Stimulated activated CD4-positive, alpha-beta T cell treated with anti-CD3 and anti-CD28 coated beads, Interleukin-2, amount 100 ng/mL, for 48 hours (primary cell): Measurements from ENCODE around the gene TRAK1.

ENCODE experiments used
- DNase-seq, 2 donors: peaks; one replicate each; pipeline ENCODE4 v3.0.0-alpha.2; 2020

The TRAK1 gene

DNA sequence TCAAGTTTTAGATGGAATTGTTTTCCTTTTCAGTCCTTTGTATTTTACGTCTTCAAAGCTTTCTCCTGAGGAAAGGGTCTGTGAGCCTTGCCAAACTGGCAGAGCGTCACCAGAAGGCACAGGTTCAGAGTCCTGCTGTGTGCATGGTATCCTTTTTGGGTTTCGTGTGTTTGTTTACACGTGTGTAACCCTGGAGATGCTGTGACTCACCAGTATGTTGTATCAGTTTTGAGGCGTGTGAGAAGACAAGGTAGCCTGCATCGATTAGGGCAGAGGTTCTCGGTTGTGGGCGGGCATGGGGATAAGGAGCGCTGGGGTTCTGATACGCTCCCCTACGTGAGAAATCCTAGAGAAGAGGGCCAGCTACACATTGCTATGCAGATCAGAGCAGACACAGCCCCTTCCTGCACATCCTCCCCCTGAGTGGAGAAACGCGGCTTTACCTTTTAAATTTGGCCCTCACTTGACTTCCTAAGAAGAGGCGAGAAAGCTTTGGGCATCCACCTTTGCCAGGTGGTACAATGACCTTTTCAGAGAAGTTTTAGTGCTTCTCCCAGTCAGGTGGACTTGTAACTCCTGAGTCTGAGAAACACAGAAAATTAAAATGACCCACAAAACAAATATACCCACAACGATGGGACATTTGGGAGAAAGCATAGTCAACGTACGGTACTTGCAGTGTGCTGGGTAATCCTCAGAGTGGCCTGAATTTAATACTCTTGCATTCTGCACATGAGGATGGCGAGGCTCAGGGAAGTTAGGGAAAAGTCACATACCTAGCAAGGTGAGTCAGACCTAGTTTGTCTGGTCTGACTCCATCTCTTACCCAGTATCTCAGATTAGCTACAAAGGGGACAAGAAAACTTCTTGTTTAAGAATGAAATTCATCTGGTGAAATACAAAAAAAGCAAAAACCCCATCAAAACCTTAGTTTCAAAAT lies 38.1 kb downstream of the TRAK1 start:
- no peak for DNase-seq

- no peak for DNase-seq
Observed at GRCh38 chr3:42130007-42130328, 38.8 kb downstream of the TRAK1 start.

GRCh38 chr3:42130329-42131070 lies 39.3 kb downstream of the TRAK1 start:
- DNase-seq: no peak

GRCh38 chr3:42133500-42134298 lies 42.5 kb downstream of the TRAK1 start:
- DNase-seq: no peak

GRCh38 chr3:42134867-42135464 lies 43.8 kb downstream of the TRAK1 start:
- no peak for DNase-seq

DNA sequence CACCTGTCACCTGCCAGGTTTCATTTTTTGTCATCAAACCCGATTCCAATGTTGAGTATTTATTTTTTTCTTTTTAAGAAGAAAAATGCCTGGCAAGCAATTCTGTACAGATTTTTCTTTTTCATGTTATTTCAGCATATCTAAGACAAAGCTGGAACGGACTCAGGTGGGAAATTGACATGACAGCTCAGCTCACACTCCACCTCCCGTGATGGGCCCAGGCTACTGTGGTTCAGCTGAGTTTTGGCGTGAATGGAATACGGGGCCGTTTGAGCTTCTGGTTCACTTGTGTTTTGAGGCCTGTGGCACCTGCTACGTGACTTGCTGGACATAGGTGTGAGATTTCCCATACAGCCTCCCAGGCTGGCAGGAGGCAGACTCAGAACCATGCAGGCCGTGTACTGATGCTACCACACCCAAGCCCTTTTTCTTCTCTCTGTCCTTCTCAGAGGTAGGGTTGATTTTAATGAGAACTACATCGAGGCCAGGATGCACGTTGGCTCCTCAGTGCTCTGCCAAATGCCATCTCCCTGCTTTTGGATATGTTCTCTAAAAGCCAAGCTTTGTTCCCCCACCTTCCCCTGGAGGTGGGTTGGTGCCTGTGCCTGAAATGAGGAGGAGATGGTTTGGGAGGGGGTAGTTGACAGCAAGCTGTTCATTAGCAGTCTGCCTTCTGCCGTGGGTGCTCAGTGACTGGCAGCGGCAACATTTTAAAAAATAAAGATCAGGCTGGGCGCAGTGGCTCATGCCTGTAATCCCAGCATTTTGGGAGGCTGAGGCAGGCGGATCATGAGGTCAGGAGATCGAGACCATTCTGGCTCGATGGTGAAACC lies 48.7 kb downstream of the TRAK1 start:
- no peak for DNase-seq

DNA sequence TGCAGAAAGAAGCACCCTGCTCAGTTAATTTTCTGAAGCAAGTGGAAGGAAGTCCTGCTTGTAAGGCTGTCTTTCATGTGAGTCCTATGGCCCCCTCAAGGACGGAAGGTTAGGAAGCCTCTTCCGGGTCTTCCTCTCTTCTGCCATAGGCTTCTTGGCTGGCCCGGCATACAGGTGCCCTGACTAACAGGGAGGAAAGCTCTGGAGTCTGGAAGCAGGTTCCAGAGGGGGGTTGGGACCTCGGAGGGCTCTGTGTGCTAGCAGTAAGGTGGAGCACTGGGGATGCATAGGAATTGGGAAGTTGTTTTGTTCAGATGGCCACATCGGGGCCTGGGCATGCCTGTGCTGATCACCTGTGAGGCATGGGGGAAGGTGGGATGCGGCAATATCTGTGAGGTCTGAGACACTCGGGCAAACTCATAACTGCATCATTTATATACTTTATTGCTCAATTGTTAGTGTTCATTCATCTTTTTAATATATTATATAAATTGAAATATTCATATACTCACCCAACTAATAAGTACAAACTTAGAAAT lies 49.6 kb downstream of the TRAK1 start:
- no peak for DNase-seq

- DNase-seq: no peak
Observed at GRCh38 chr3:42143440-42143839, 52.3 kb downstream of the TRAK1 start.

- DNase-seq: no peak
Observed at GRCh38 chr3:42144209-42144608, 53.1 kb downstream of the TRAK1 start.

DNA sequence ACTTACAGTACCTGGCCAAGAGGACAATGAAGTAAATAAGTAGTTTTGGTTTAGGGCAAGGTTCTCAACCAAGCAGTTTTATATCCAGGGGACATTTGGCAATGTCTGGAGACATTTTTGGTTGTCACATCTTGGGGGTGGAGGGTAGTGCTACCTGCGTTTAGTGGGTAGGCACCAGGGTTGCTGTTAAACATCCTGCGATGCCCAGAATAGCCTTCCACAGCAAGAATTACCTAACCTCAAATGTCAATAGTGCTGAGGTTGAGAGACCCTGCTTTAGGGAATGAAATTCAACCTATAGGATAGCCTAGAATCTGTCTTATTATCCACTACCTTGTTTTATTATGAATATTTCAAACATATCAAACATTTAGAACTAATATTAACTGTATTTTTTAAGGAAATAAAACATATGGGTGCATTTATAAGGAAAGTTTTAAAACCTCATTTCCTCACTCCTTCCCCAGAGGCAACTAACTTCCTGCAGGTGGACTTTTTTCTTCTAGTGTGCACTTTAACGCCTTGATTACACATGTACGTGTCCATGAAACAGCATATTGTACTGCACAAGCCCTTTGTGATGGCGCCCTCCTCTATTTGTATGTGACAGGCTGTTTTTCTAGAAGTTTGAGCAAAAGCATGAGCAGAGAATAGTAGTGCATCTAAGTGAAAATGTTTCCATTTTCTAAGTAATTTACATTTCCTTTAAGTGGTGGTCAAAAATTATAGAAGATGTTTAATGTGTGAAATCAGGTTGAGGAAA lies 57.1 kb downstream of the TRAK1 start:
- no peak for DNase-seq

DNA sequence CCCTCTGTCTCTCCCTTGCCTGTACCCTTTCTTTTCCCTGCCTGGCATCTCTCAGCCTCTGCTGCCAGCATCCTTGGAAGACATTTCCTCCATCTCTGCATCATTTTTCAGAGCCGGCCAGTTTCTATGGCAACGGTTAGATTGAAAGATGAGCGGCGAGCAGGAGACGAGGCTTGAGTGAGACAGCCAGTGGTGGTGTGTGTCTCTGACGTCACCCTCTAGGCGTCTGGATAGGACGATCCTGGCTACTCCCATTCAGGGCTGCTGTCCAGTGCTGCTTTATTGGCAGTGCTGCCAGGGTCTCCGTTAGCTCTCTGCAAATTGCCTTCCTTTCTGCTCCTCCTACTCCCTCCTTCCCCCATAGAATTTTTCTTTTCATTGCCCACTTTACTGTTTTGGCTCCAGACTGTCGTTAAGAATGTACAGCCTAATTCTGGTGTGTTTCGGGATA lies 57.9 kb downstream of the TRAK1 start:
- DNase-seq: no peak

GRCh38 chr3:42149532-42149931 lies 58.4 kb downstream of the TRAK1 start:
- DNase-seq: no peak

DNA sequence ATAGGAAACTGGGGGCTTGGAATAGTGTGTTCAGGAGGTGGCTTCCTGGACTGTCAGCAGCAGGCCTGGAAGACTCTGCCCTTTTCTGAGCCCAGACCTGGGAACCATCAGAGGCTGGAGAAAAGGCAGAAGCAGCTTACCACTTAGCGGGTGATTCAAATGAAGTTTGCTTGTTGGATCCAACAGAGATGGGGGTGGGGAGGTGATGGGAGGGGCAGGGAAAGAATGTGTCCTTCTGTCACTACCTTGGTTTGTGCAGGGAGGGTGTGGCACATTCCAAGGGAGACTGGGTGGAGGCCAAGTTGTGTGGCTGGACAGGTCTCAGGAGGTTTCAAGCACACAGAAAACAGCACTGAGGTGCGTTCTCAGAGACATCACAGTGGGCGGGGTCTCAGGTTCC lies 58.8 kb downstream of the TRAK1 start:
- DNase-seq: no peak

GRCh38 chr3:42151596-42152168 lies 60.5 kb downstream of the TRAK1 start:
- no peak for DNase-seq

DNA sequence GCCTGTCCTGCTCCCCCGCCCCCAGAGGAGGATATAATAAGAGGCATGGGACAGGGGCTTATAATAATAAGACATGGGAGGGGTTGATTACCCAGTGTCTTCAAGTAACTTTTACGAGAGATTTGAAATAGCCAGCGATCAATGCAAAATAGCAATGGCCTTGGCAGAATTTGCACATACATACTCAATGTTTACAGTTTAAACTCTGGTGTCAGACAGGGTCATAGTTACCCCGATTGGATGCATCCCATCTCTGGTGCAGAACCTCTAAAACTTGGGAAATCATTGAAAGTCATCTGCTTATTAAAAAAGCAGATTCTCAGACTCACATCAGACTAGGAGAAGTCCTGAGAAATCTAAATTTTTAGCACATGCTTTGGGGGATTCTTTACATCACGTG lies 61.0 kb downstream of the TRAK1 start:
- DNase-seq: no peak

GRCh38 chr3:42153039-42153438 lies 61.9 kb downstream of the TRAK1 start:
- no peak for DNase-seq

DNA sequence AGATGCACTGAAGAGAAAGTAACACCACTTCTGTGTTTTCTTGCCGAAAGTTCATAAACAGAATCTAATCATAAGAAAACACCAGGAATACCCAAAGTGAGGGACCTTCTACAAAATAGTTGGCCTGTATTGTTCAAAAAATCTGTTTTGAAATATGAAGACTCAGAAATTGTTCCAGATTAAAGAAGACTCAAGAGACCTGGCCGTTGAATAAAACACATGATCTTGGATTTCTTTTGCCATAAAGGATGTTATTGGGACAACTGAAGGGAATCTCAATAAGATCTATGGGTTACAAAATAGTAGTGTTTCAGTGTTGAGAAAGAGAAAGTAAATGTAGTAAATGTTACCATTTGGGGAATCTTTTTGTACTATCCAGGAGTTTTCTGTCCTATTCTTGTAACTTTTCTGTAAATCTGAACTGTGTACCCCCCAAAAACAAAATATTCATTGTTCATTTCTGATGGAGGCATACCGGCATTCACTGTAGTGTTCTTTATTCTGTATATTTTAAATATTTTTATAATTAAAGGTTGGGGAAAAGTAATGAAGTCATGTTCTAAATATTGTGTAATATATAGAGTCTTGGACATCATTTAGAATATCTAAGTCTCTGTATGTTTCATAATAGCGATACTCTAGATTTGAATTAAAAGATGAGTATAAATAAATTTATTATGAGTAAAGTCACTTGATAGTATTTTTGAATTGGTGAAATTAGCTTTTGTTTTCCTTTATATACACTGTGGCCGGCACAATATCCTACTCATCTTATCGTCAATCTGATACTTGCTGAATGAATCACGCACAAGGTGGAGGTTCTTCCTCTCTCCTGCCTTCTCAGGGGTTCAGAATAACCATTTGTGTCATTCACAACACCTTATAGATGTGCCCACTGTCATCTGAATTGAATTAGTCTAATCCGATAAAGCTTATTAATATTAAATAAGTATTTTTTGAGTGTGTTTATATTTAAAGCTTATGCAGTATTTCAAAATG lies 66.7 kb downstream of the TRAK1 start:
- no peak for DNase-seq

- DNase-seq: no peak
Observed at GRCh38 chr3:42159147-42159546, 68.0 kb downstream of the TRAK1 start.
